Endothelial cell of umbilical vein (primary cell): ENCODE results near the gene PKN2. TPM values are rescaled to one million over a fixed set of nuclear protein-coding genes. Genes with fewer than 3 reads are reported as not detected.

ENCODE experiments used
- BruUV-seq: library from RNA; stranded (reverse); fragments of 400-500 nt; replicated peaks from 2 replicates; lab custom pipeline; 2021; lab: Mats Ljungman, UMichigan
- CTCF ChIA-PET: fragments of 300-600, 350-600 bp; sonication (Branson Sonifier 250); formaldehyde crosslinking; loops from one replicate; lab custom pipeline; 2021; ENCODE audit warnings: antibody characterized with exemption, inconsistent platforms; lab: Charles Lee
- POLR2A ChIA-PET: fragments of 300-600, 350-600 bp; sonication (Branson Sonifier 250); formaldehyde crosslinking; loops from one replicate; lab custom pipeline; 2021; ENCODE audit warnings: antibody characterized with exemption, inconsistent platforms; lab: Charles Lee
- DNase-seq: peaks from one replicate; pipeline ENCODE4 v3.0.0-alpha.2; 2011; ENCODE audit warnings: low read depth, low spot score
- FAIRE-seq: peaks from 2 replicates; lab custom pipeline; 2011; peaks lifted over from hg19 to GRCh38; lab: Jason Lieb, UNC
- H2AFZ ChIP-seq: 2 replicates; pipeline ENCODE4 v1.6.0; 2012; ENCODE audit warnings: low read depth, low read length, control low read depth, inconsistent platforms
- H3K27ac ChIP-seq: 2 replicates; pipeline ENCODE4 v1.5.1; 2011; ENCODE audit warnings: low read depth, mild to moderate bottlenecking, control low read depth, low read length, moderate library complexity; ENCODE audit not compliant: insufficient read depth
- H3K27me3 ChIP-seq, 2 experiments: 2 replicates each; pipeline versions ENCODE4 v1.6.0 to v1.6.1; 2011; ENCODE audit warnings: low read length in 2 of 2, mixed read lengths in 1 of 2; ENCODE audit not compliant: control insufficient read depth in 2 of 2, insufficient read depth in 2 of 2
- H3K36me3 ChIP-seq, 2 experiments: 2 replicates in 1 of 2; 3 replicates in 1 of 2; pipeline ENCODE4 v1.5.1; 2011; ENCODE audit warnings: low read length in 2 of 2, mild to moderate bottlenecking in 1 of 2, moderate library complexity in 1 of 2; ENCODE audit not compliant: control insufficient read depth in 2 of 2, insufficient read depth in 2 of 2; ENCODE audit errors: extremely low read depth in 1 of 2
- H3K4me1 ChIP-seq: 3 replicates; pipeline ENCODE4 v1.5.1; 2011; ENCODE audit warnings: mild to moderate bottlenecking, low read length; ENCODE audit not compliant: control insufficient read depth, insufficient read depth; ENCODE audit errors: extremely low read depth
- H3K4me2 ChIP-seq: 2 replicates; pipeline ENCODE4 v1.6.1; 2011; ENCODE audit warnings: low read length, control low read depth, mixed read lengths; ENCODE audit not compliant: insufficient read depth
- H3K4me3 ChIP-seq, 3 experiments: fragments of 200-600 bp in 1 of 3; sonication (generic), shearing (Covaris generic) in 1 of 3; replicated peaks in 1 of 3; 2 replicates each; pipeline ENCODE4 v1.5.1; 2011 to 2016; ENCODE audit warnings: control low read depth in 3 of 3, low read length in 3 of 3, mild to moderate bottlenecking in 2 of 3, inconsistent platforms in 1 of 3, low read depth in 1 of 3, moderate library complexity in 1 of 3; ENCODE audit not compliant: insufficient read depth in 1 of 3
- H3K79me2 ChIP-seq: 2 replicates; pipeline ENCODE4 v1.6.0; 2012; ENCODE audit warnings: low read length, inconsistent platforms; ENCODE audit not compliant: control insufficient read depth, insufficient read depth
- H3K9ac ChIP-seq: replicated peaks from 2 replicates; pipeline ENCODE3; 2011; ENCODE audit warnings: low read length, control low read depth; ENCODE audit not compliant: insufficient read depth; ENCODE audit errors: extremely low read depth
- H3K9me1 ChIP-seq: replicated peaks from 3 replicates; pipeline ENCODE4 v1.6.0; 2011; ENCODE audit warnings: mild to moderate bottlenecking, low read length; ENCODE audit not compliant: control insufficient read depth, insufficient read depth; ENCODE audit errors: extremely low read depth
- H3K9me3 ChIP-seq: replicated peaks from 2 replicates; pipeline ENCODE4 v1.5.1; 2012; ENCODE audit warnings: low read length, inconsistent platforms; ENCODE audit not compliant: control insufficient read depth, insufficient read depth
- H4K20me1 ChIP-seq: replicated peaks from 2 replicates; pipeline ENCODE3; 2011; ENCODE audit warnings: mild to moderate bottlenecking, low read length; ENCODE audit not compliant: control insufficient read depth, insufficient read depth; ENCODE audit errors: extremely low read depth
- CTCF ChIP-seq, 2 donors: IDR thresholded peaks; 1 replicate in 1 of 2; 2 replicates in 1 of 2; pipeline ENCODE4 v1.5.1; 2011; ENCODE audit warnings: low read length in 2 of 2, mild to moderate bottlenecking in 2 of 2, moderate library complexity in 2 of 2, control low read depth in 1 of 2, inconsistent platforms in 1 of 2, low read depth in 1 of 2; ENCODE audit not compliant: insufficient read depth in 1 of 2; ENCODE audit errors: extremely low read depth in 1 of 2
- EZH2 ChIP-seq: IDR thresholded peaks from 2 replicates; pipeline ENCODE4 v1.6.1; 2012; ENCODE audit warnings: borderline replicate concordance, low read depth, mild to moderate bottlenecking, moderate library complexity, low read length, inconsistent platforms; ENCODE audit not compliant: severe bottlenecking
- FOS ChIP-seq: IDR thresholded peaks from 2 replicates; pipeline ENCODE4 v1.6.1; 2011; ENCODE audit warnings: mild to moderate bottlenecking, low read length, moderate library complexity, borderline replicate concordance; ENCODE audit not compliant: insufficient read depth
- GATA2 ChIP-seq: IDR thresholded peaks from 2 replicates; pipeline ENCODE4 v1.7.0; 2011; ENCODE audit warnings: low read depth, mild to moderate bottlenecking, moderate library complexity, mixed read lengths, low read length; ENCODE audit not compliant: insufficient read length, insufficient read depth
- JUN ChIP-seq: IDR thresholded peaks from 2 replicates; pipeline ENCODE4 v1.6.1; 2011; ENCODE audit warnings: borderline replicate concordance, low read depth; ENCODE audit not compliant: insufficient read length, insufficient read depth
- MAX ChIP-seq: IDR thresholded peaks from 2 replicates; pipeline ENCODE4 v1.6.1; 2011; ENCODE audit not compliant: insufficient read depth, insufficient read length
- MYC ChIP-seq: IDR thresholded peaks from one replicate; pipeline ENCODE4 v1.6.1; 2011; ENCODE audit warnings: mild to moderate bottlenecking, low read depth, low read length
- POLR2A ChIP-seq: IDR thresholded peaks from 2 replicates; pipeline ENCODE4 v1.6.1; 2012; ENCODE audit warnings: low read depth, mild to moderate bottlenecking, control low read depth, low read length
- POLR2AphosphoS5 ChIP-seq: IDR thresholded peaks from 2 replicates; pipeline ENCODE4 v1.6.1; 2012; ENCODE audit warnings: low read depth, mild to moderate bottlenecking, control low read depth, low read length, moderate library complexity; ENCODE audit not compliant: insufficient read depth
- dilution Hi-C: fragments of 300-500 bp; cut with MboI; formaldehyde crosslinking; loops from one replicate; pipeline ENCODE4 v1.15.0; 2019; ENCODE audit warnings: low sequenced_read_pairs; ENCODE audit not compliant: extremely low pct_ligation_motif_present
- intact Hi-C: fragments of 100-400 bp; cut with micrococcal nuclease; formaldehyde crosslinking; loops from one replicate; pipeline ENCODE4 v1.10.0; 2022
- polyA plus RNA-seq, 4 experiments: library from polyadenylated mRNA; depleted of rRNA in 3 of 4; stranded (reverse) in 3 of 4; unstranded in 1 of 4; fragments of >200 nt; gene quantifications; 2 replicates each; pipeline versions ENCODE4 v1.2.1 to v1.2.3, GENCODE V29; 2011 to 2012; ENCODE audit warnings: missing spikeins in 1 of 4
- total RNA-seq: library from RNA; stranded (reverse); gene quantifications from 2 replicates; pipeline ENCODE4 v1.2.3, GENCODE V29; 2021

PKN2 gene
- total and polyA plus RNA-seq, 2 donors (not counting 3 experiments of a cell fraction or from before 2014, with no cell fraction given): 11.5 to 47.3 TPM

- H3K79me2 ChIP-seq: no peaks in the 10 kb centered on the region
- H3K27me3 ChIP-seq: peaks cover 1 to 6% of the 10 kb centered on the region in 2 experiments
- H3K9me1 ChIP-seq: no peaks in the 10 kb centered on the region
- no TSS peak for BruUV-seq
- H3K9ac ChIP-seq: no peak overlapping the region
- no peaks in the 10 kb centered on the region for H4K20me1 ChIP-seq
- intact Hi-C loops (no loop called here), dilution Hi-C loops (no loop called here)
- CTCF ChIA-PET: interaction anchor here (1.1 to 3.2 kb wide), 5 partner anchors 9 to 230 kb away, joined by 3 to 27 read pairs (median 3); no protein-coding TSS in a partner anchor
- POLR2A ChIA-PET: no interaction called here
- no peaks in the 10 kb centered on the region for H3K4me1 ChIP-seq
- no peaks in the 10 kb centered on the region for H3K9me3 ChIP-seq
- FAIRE-seq: no peak
- TF ChIP-seq POLR2A: no peak
- TF ChIP-seq POLR2AphosphoS5: no peak
- TF ChIP-seq JUN: no peak
- no peak overlapping the region for H3K4me2 ChIP-seq
- H2AFZ ChIP-seq: no peak overlapping the region
- no peak for DNase-seq
- no peak overlapping the region for H3K27ac ChIP-seq
- H3K36me3 ChIP-seq: no peaks in the 10 kb centered on the region
- H3K4me3 ChIP-seq: no peak overlapping the region
These were observed 37.4 kb upstream of the PKN2 start for GRCh38 chr1:88646476-88647248.

GRCh38 chr1:88647249-88647645, 36.8 kb upstream of the PKN2 start:
- no peak overlapping the region for H3K27ac ChIP-seq
- intact Hi-C loops (no loop called here), dilution Hi-C loops (no loop called here)
- no peaks in the 10 kb centered on the region for H3K9me1 ChIP-seq
- H3K36me3 ChIP-seq: no peaks in the 10 kb centered on the region
- no peaks in the 10 kb centered on the region for H3K4me1 ChIP-seq
- ChIA-PET CTCF (interaction anchor here (1.1 to 3.2 kb wide), 5 partner anchors 8 to 230 kb away, joined by 3 to 27 read pairs (median 3); no protein-coding TSS in a partner anchor), POLR2A (no interaction called here)
- no peak overlapping the region for H3K9ac ChIP-seq
- FAIRE-seq (no peak), DNase-seq (no peak)
- H3K9me3 ChIP-seq: no peaks in the 10 kb centered on the region
- peaks cover 1 to 6% of the 10 kb centered on the region in 2 experiments for H3K27me3 ChIP-seq
- H4K20me1 ChIP-seq: no peaks in the 10 kb centered on the region
- no peaks in the 10 kb centered on the region for H3K79me2 ChIP-seq
- H3K4me3 ChIP-seq: no peak overlapping the region
- TF ChIP-seq MAX: no peak
- no peak for TF ChIP-seq JUN
- no peak for TF ChIP-seq EZH2
- no peak for TF ChIP-seq POLR2A
- no peak for TF ChIP-seq CTCF (IDR thresholded peaks at IDR 0.05; ENCODE audit: extremely low read depth in 1 of 2, insufficient read depth in 1 of 2, low read depth in 1 of 2, low read length in 2 of 2)
- no peak for TF ChIP-seq MYC
- no peak for TF ChIP-seq GATA2
- TF ChIP-seq FOS: no peak
- no peak for TF ChIP-seq POLR2AphosphoS5
- BruUV-seq: no TSS peak
- no peak overlapping the region for H3K4me2 ChIP-seq
- no peak overlapping the region for H2AFZ ChIP-seq
